GM12892 (cell line): Measurements from ENCODE around the gene ZNF267.
"Not testable (repeated sequence)": the region's sequence is repeated elsewhere in the genome, so short reads cannot be mapped to it uniquely, and the experiment has no call there.

Source experiments
- DNase-seq: peaks from one replicate; pipeline ENCODE4 v3.0.0; 2011; ENCODE audit not compliant: insufficient read length
- FAIRE-seq: peaks from 2 replicates; lab custom pipeline; 2011; peaks lifted over from hg19 to GRCh38; lab: Jason Lieb, UNC
- POLR2A ChIP-seq: IDR thresholded peaks from 2 replicates; pipeline ENCODE4 v1.6.1; 2011; ENCODE audit warnings: low read depth, low read length, control low read depth
- POLR2AphosphoS5 ChIP-seq: IDR thresholded peaks from 2 replicates; pipeline ENCODE4 v1.6.1; 2011; ENCODE audit warnings: low read depth, low read length, control low read depth
- TAF1 ChIP-seq: IDR thresholded peaks from 2 replicates; pipeline ENCODE4 v1.6.1; 2011; ENCODE audit warnings: low read depth, mild to moderate bottlenecking, control low read depth, low read length, borderline replicate concordance

Gene ZNF267

DNA sequence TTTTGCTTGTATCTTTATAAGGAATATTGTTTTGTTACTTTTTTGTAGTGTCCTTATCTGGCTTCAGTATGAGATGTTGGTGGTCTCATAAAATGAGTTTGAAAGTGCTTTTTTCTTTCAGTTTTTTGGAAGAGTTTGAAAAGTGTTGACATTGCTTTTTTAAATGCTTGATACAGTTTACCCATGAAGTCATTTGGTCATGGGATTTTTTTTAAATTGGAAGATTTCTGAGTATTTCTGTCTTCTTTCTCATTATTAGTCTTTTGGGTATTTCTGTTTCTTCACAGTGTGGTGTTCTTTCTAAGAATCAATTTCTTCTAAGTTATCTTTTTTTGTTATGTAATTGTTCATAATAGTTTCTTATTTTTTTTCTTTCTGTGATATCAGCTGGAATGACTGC is 15.1 kb downstream of the ZNF267 start:
- DNase-seq (no peak), FAIRE-seq (no peak)
- TF ChIP-seq TAF1 (no peak), POLR2A (no peak), POLR2AphosphoS5 (no peak)

GRCh38 chr16:31892111-31892510 is 18.5 kb downstream of the ZNF267 start:
- DNase-seq, FAIRE-seq: not testable (repeated sequence)

GRCh38 chr16:31893824-31894223 is 20.2 kb downstream of the ZNF267 start:
- no peak for TF ChIP-seq TAF1
- no peak; the same call in none of the 2 replicates for TF ChIP-seq POLR2A
- TF ChIP-seq POLR2AphosphoS5, result no peak; the same call in 1 of the 2 replicates
- no peak for DNase-seq
- no peak for FAIRE-seq

DNA sequence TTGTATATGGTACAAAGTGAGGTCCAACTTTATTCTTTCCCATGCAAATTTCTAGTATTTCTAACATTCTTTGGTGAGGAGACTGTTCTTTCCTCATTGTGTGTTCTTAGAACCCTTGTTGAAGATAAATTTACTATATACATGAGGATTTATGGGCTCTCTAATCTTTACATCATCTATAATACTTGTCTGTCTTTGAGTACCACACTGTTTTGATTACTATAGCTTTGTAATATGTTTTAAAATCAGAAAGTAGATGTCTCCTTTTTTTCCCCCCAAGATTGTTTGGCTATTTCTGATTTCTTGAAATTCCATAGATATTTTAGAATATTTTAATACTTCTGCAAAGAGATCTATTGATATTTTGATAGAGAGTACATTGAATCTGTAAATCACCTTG is 23.7 kb downstream of the ZNF267 start:
- DNase-seq, result no peak
- FAIRE-seq, result no peak
- TF ChIP-seq POLR2AphosphoS5 (no peak), TAF1 (no peak), POLR2A (no peak)

DNA sequence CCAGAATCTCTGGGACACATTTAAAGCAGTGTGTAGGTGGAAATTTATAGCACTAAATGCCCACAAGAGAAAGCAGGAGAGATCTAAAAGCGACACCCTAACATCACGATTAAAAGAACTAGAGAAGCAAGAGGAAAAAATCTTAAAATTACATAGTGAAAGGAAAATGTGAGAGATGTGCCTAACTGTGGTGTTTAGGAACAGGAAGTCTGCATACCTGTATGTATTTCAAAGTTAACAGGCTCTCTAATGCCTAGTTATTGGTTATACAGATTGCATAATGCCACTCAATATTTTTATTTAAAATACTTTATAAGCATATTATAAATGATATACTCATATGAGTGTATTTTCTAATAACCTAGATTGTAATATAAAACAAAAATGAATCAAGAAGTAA is 25.9 kb downstream of the ZNF267 start:
- DNase-seq (no peak), FAIRE-seq (no peak)
- no peak for TF ChIP-seq POLR2AphosphoS5
- no peak for TF ChIP-seq POLR2A
- TF ChIP-seq TAF1, result no peak

GRCh38 chr16:31904571-31904970 is 31.0 kb downstream of the ZNF267 start:
- FAIRE-seq, result not testable (repeated sequence)

GRCh38 chr16:31913668-31914067 is 40.1 kb downstream of the ZNF267 start:
- no peak for FAIRE-seq
- no peak for DNase-seq
- TF ChIP-seq POLR2A, result no peak
- no peak for TF ChIP-seq POLR2AphosphoS5
- no peak for TF ChIP-seq TAF1

More at GRCh38 chr16:31904571-31904970, 31.0 kb downstream of the ZNF267 start:
- not testable (repeated sequence) for DNase-seq

DNA sequence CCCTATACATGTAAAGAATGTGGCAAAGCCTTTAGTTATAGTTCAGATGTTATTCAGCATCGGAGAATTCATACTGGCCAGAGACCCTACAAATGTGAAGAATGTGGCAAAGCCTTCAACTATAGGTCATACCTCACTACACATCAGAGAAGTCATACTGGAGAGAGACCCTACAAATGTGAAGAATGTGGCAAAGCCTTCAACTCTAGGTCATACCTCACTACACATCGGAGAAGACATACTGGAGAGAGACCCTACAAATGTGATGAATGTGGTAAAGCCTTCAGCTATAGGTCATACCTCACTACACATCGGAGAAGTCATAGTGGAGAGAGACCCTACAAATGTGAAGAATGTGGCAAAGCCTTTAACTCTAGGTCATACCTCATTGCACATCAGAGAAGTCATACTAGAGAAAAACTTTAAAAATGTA is 42.5 kb downstream of the ZNF267 start:
- no peak; the same call in 1 of the 2 replicates for TF ChIP-seq POLR2A
- TF ChIP-seq POLR2AphosphoS5, result no peak; the same call in 1 of the 2 replicates
- no peak for TF ChIP-seq TAF1
- FAIRE-seq (no peak), DNase-seq (no peak)

- TF ChIP-seq TAF1 (no peak), POLR2A (peak; percentile 56), POLR2AphosphoS5 (peak; percentile 50)
- DNase-seq (no peak), FAIRE-seq (no peak)
Measured at GRCh38 chr16:31920373-31920772, 46.8 kb downstream of the ZNF267 start.

DNA sequence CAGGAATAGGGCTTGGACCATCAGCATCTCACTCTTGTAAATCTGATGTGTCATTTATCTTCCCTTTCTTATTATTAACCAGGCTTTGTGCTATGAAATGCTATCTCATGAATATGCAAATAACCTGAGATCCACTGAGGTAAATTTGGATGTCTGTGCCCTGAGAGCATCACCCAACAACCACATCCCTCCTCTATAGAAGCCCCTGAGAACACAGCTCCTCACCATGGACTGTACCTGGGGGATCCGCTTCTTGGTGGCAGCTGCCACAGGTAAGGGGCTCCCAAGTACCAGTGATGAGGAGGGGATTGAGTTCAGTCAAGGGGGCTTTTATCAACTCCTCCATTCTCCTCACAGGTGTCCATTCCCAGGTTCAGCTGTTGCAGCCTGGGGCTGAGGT is 78.2 kb downstream of the ZNF267 start:
- not testable (repeated sequence) for DNase-seq, FAIRE-seq

DNA sequence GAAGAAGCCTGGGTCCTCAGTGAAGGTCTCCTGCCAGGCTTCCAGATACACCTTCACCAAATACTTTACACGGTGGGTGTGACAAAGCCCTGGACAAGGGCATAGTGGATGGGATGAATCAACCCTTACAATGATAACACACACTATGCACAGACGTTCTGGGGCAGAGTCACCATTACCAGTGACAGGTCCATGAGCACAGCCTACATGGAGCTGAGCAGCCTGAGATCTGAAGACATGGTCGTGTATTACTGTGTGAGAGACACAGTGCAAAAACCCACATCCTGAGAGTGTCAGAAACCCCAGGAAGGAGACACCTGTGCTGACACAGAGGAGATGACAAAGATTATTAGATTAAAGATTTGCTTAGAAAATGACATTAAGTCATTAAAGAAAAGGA is 78.6 kb downstream of the ZNF267 start:
- FAIRE-seq, DNase-seq: not testable (repeated sequence)

GRCh38 chr16:31956221-31956620 is 82.6 kb downstream of the ZNF267 start:
- DNase-seq, FAIRE-seq: not testable (repeated sequence)

DNA sequence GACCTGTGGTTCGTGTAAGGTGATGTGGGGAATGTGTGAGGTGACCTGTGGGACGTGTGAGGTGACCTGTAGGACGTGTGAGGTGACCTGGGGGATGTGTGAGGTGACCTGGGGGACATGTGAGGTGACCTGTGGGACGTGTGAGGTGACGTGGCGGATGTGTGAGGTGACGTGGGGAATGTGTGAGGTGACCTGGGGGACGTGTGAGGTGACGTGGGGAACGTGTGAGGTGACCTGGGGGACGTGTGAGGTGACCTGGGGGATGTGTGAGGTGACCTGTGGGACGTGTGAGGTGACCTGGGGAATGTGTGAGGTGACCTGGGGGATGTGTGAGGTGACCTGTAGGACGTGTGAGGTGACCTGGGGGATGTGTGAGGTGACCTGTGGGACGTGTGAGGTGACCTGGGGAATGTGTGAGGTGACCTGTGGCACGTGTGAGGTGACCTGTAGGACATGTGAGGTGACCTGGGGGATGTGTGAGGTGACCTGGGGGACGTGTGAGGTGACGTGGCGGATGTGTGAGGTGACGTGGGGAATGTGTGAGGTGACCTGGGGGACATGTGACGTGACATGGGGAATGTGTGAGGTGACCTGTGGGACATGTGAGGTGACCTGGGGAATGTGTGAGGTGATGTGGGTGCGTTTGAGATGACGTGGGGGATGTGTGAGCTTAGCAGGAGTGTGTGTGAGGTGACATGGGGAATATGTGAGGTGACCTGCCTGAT is 86.7 kb downstream of the ZNF267 start:
- not testable (repeated sequence) for FAIRE-seq, DNase-seq
